ENCODE data around the gene DAPK1.

DNA sequence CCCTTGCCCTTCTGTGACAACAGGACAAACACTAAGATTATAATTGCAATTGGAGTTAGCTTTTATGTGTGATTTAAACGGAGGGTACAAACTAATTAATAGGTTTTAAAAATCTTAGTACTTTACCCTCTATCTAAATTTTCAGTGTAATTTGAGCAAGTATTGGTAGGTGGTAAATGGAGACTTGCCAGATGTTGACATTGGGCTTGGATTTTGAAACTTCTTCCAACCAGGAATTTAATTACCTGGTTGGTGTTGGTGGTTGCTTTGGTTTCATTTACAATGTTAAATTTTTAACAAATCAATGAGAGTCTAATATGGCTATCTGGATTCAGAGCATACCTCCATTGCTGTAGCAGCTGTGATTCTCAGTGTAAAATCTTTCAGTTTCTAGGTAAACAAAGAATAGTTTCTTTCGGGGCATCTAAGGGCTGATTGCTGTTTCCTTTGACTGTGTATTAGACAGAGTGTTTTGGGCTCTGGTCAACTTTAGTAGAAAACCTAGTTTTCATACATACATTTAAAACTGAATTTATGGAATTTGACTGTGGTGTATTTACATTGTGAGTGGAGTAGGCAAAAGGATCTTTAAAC lies 1.9 kb downstream of the DAPK1 start:
- no peak for TF ChIP-seq ZNF335 (tag by site-specific recombination; conservative IDR thresholded peaks at IDR 0.05)
- TF ChIP-seq, protein P1, sequence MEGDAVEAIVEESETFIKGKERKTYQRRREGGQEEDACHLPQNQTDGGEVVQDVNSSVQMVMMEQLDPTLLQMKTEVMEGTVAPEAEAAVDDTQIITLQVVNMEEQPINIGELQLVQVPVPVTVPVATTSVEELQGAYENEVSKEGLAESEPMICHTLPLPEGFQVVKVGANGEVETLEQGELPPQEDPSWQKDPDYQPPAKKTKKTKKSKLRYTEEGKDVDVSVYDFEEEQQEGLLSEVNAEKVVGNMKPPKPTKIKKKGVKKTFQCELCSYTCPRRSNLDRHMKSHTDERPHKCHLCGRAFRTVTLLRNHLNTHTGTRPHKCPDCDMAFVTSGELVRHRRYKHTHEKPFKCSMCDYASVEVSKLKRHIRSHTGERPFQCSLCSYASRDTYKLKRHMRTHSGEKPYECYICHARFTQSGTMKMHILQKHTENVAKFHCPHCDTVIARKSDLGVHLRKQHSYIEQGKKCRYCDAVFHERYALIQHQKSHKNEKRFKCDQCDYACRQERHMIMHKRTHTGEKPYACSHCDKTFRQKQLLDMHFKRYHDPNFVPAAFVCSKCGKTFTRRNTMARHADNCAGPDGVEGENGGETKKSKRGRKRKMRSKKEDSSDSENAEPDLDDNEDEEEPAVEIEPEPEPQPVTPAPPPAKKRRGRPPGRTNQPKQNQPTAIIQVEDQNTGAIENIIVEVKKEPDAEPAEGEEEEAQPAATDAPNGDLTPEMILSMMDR (tag by site-specific recombination; IDR thresholded peaks at IDR 0.05): no peak
- TF ChIP-seq, protein P2, sequence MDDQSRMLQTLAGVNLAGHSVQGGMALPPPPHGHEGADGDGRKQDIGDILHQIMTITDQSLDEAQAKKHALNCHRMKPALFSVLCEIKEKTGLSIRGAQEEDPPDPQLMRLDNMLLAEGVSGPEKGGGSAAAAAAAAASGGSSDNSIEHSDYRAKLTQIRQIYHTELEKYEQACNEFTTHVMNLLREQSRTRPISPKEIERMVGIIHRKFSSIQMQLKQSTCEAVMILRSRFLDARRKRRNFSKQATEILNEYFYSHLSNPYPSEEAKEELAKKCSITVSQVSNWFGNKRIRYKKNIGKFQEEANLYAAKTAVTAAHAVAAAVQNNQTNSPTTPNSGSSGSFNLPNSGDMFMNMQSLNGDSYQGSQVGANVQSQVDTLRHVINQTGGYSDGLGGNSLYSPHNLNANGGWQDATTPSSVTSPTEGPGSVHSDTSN (CRISPR knock-in tag; IDR thresholded peaks at IDR 0.05): no peak
- TF ChIP-seq, protein P3, sequence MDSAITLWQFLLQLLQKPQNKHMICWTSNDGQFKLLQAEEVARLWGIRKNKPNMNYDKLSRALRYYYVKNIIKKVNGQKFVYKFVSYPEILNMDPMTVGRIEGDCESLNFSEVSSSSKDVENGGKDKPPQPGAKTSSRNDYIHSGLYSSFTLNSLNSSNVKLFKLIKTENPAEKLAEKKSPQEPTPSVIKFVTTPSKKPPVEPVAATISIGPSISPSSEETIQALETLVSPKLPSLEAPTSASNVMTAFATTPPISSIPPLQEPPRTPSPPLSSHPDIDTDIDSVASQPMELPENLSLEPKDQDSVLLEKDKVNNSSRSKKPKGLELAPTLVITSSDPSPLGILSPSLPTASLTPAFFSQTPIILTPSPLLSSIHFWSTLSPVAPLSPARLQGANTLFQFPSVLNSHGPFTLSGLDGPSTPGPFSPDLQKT (IDR thresholded peaks at IDR 0.05; ENCODE audit: borderline replicate concordance, low read depth, low read length): no peak
- no peak for TF ChIP-seq ZNF596 (tag by site-specific recombination; IDR thresholded peaks at IDR 0.05)
- TF ChIP-seq, protein P4, sequence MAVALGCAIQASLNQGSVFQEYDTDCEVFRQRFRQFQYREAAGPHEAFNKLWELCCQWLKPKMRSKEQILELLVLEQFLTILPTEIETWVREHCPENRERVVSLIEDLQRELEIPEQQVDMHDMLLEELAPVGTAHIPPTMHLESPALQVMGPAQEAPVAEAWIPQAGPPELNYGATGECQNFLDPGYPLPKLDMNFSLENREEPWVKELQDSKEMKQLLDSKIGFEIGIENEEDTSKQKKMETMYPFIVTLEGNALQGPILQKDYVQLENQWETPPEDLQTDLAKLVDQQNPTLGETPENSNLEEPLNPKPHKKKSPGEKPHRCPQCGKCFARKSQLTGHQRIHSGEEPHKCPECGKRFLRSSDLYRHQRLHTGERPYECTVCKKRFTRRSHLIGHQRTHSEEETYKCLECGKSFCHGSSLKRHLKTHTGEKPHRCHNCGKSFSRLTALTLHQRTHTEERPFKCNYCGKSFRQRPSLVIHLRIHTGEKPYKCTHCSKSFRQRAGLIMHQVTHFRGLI (tag by site-specific recombination; IDR thresholded peaks at IDR 0.05): no peak
- no peak for TF ChIP-seq ZNF274 (IDR thresholded peaks at IDR 0.05; ENCODE audit: low read length)
- TF ChIP-seq ZNF274 (tag by site-specific recombination; IDR thresholded peaks at IDR 0.05; ENCODE audit: borderline replicate concordance): no peak
- TF ChIP-seq, protein P5, sequence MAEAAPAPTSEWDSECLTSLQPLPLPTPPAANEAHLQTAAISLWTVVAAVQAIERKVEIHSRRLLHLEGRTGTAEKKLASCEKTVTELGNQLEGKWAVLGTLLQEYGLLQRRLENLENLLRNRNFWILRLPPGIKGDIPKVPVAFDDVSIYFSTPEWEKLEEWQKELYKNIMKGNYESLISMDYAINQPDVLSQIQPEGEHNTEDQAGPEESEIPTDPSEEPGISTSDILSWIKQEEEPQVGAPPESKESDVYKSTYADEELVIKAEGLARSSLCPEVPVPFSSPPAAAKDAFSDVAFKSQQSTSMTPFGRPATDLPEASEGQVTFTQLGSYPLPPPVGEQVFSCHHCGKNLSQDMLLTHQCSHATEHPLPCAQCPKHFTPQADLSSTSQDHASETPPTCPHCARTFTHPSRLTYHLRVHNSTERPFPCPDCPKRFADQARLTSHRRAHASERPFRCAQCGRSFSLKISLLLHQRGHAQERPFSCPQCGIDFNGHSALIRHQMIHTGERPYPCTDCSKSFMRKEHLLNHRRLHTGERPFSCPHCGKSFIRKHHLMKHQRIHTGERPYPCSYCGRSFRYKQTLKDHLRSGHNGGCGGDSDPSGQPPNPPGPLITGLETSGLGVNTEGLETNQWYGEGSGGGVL (tag by site-specific recombination; IDR thresholded peaks at IDR 0.05): no peak
